HPDE6-E6E7 (cell line): Measurements from ENCODE around the gene NDUFA6.
"Not testable (repeated sequence)": the region's sequence is repeated elsewhere in the genome, so short reads cannot be mapped to it uniquely, and the experiment has no call there.

Source experiments
- DNase-seq: peaks from one replicate; pipeline ENCODE4 v3.0.0; 2011; ENCODE audit warnings: missing footprints; ENCODE audit errors: extremely low spot score

NDUFA6 gene

DNA sequence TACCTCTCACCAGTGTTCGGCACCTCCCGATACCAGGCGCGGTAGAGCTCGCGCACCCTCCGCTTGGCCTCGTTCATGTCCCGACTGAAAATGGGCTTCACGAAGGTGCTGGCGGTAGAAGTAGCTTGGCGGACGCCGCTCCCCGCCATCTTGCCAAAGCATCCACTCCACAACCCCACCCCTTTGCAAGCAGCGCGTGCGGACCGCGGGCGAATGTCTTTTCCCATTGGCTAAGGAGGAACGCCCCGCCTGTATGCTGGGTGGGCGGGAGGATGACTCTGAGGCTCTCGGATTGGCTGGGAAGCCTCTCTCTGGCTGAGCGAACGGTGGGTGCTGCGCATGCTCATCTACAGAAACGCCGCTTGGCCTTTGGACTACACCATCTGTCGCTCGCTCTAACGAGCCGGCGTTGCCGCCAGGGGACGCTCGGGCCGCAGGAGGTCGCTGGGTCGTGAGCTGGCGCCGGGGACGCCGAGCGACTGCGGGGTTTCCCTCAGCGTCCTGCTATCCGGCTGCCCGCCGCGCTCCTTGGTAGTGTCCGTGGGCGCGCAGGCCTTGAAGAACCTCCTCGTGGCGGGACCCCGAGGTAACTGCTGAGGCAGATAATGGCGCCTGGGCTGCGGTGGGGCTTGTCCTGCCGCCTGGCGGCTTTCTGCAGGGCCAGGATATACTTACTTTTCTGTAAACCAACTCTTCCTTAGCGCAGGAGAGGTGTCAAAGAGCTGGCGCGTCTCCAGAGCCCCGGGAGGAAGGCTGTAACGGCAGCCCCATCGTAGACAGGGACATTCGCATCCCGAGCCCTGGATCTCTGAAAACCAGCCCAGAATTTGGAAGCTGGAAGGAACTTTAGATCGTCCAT, at the start of gene NDUFA6:
TSS of gene NDUFA6 (minus strand) at position 177 of the 859 bp plus-strand sequence. CDS start at position 149, 28 bp downstream.
- peak; percentile 98 for DNase-seq

DNA sequence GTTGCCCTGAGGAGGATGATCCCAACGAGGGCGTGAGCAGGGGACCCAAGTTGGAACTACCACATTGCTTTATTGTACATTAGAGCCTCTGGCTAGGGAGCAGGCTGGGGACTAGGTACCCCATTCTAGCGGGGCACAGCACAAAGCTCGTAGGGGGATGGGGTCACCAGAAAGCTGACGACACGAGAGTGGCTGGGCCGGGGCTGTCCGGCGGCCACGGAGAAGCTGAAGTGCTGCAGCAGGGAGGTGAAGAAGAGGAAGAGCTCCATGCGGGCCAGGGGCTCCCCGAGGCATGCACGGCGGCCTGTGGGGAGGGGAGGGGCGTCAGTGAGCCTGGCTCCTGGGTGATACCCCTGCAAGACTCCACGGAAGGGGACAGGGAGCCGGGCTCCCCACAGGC, 49.6 kb upstream of the NDUFA6 start:
- DNase-seq: not testable (repeated sequence)

DNA sequence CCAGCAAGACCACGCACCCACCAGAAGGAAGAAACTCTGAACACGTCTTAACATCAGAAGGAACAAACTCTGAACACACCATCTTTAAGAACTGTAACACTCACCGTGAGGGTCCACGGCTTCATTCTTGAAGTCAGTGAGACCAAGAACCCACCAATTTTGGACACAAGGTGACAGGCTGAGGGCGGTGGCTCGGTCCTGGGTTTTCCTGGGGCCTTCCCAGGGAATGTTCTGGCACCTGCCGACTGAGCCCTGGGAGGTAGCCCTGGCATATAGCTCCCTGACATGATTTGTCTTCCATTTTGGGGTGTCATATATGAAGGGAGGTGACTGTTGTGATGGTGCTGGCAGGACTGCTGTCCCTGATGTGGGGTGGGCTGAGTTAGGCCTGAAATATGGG, 48.9 kb upstream of the NDUFA6 start:
- not testable (repeated sequence) for DNase-seq

DNA sequence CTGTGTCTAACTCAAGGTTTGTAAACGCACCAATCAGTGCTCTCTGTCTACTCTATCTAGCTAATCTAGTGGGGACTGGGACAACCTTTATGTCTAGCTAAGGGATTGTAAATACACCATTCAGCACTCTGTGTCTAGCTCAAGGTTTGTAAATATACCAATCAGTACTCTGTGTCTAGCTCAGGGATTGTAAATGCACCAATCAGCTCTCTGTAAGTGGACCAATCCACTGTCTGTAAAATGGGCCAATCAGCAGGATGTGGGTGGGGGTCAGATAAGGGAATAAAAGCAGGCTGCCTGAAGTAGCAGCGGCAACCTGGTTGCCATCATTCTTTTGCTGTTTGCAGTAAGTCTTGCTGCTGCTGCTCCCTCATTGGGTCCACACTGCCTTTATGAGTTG, 48.4 kb upstream of the NDUFA6 start:
- no peak for DNase-seq

DNA sequence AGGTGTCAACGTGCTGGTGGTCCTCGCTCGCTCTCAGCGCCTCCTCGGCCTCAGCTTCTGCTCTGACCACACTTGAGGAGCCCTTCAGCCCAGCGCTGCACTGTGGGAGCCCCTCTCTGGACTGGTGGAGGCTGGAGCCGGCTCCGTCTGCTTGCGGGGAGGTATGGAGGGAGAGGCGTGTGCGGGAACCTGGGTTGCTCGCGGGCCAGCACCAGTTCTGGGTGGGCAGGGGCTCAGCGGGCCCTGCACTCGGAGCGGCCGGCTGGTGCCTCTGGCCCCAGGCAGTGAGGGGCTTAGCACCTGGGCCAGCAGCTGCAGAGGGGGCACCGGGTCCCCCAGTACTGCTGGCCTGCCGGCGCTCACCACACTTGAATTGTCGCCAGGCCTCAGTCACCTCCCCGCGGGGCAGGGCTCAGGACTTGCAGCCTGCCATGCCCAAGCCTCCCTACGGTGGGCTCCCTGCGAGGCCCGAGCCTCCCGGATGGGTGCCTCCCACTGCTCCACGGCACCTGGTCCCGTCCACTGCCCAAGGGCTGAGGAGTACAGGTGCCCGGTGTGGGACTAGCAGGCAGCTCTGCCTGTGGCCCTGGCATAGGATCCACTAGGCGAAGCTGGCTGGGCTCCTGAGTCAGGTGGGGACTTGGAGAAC, 47.7 kb upstream of the NDUFA6 start:
- no peak for DNase-seq

DNA sequence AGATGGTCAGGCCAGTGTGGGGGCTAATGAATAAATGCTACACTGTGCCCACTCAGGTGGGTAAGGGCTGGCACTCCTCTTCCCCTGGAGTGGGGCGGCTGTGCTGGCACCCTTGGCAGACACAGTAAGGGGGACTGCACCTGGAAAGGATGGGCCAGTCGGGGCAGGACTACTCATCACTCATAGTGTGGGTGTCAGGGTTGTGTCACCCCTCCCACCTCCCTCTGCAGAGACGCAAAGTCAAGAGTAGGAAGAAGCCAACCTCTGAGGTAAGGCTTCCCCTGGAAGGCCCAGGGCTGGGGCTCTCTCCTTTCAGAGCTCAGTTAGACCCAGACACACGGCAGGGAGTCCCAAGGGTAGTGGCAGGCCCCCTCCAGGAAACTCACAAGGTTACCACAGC, 45.1 kb upstream of the NDUFA6 start:
- DNase-seq: not testable (repeated sequence)

DNA sequence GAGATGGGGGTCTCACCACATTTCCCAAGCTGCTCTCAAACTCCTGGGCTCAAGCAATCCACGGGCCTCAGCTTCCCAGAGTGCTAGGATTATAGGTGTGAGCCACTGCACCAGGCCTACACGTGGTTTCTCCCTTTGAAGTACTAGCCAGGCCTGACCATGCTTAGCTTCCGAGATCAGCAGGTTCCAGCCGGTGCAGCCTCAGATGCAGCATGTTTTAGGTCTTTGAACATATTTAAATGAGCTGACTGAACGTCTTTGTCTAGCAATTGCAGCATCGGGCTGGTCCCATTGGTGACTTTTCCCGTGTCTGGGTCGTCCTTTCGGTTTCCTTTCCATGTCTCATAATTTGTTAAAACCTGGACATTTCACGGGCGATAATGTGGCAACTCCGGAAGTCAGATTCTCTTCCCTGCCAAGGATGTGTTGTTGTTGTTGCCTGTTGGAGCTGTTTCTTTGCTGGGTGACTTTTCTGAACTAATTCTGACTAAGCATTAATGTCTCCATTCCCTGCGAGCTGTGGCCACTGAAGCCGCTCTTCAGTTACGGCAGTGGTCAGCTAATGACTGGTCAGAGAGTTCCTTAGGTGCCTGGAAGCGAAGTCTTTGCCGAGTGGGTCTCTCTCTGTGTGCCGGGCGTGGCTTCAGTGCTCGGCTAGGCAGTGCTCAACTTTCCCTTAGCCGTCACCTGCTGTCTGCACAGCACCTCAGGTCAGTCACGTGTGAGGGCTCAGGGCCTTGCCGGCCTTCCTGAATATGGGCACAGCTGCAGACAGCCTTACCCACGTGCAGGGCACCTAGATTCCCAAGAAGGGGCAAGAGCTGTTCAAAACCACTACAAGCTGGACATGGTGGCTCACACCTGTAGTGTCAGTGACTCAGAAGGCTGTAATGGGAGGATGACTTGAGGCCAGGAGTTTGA, 43.8 kb upstream of the NDUFA6 start:
- no peak for DNase-seq

DNA sequence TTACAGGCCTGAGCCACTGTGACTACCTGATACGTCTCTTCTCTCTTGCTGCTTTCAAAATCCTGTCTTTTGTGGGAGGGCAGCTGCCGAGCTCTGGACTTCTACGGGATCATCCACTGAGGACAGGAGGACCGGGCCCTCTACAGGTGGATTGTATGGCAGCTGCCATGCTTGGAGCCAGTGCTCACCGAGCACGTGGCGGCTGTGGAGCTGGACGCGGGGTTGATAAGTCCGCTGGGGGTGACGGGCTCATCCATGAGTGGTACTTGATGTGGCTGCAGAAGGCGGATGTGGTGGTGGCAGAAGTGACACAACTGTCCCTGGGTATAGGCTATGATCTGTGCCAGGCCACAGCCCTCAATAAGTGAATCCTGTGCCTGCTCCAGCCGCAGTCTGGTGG, 41.9 kb upstream of the NDUFA6 start:
- DNase-seq: no peak

DNA sequence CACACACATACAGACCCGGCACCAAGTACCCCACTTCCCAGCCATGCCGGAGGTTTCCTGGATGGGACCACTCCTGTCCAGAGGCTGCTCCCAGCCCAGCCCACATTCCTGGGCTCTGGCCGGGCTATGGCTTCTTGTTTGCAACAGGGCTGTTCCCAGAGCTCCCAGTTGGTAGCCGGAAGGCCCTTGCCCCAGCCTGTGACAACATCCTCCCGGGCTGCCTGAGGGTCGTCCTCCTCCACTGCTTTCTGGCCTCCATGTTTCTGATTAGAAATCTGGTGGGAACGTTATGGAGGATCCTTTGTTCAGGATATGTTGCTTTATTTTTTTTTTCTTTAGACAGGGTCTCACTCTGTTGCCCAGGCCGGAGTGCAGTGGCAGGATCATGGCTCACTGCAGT, 41.0 kb upstream of the NDUFA6 start:
- DNase-seq: no peak

DNA sequence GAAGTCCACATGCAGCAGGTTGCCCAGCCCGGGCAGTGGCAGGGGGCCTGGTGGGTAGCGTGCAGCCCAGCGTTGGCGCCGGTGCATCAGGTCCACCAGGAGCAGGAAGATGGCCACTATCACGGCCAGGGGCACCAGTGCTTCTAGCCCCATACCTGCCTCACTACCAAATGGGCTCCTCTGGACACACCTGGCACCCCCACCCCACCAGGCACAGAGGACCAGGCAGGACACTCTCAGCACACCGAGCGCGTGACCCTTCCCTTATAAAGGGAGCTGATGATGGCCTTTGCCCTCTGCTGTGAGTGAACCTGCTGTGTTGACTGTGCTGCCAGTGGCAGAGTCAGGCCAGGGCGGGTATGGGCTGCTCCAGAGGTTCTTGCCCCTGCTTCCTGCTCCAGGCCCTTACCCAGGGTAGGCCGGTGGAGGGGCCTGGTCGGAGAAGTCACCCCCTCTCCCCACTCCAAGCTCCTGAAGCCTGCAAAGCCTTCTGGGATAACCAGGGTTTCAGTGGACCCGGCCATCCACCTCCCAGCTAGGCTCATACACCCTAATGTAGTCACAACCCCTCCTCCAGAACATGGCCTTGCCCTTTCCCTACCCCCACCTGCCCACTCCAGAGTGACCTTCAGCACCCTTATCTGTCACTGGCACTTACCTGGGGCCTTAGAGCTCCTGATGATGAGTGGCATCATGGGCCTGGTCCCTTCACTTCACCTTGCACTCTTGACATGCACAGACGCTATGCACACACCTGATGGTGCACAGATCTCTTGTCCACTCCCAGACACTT, 40.3 kb upstream of the NDUFA6 start, which contains the start of gene CYP2D6:
TSS of gene CYP2D6 (minus strand) at position 172 of the 793 bp plus-strand sequence. CDS start at position 153, 19 bp downstream.
- DNase-seq: not testable (repeated sequence)

DNA sequence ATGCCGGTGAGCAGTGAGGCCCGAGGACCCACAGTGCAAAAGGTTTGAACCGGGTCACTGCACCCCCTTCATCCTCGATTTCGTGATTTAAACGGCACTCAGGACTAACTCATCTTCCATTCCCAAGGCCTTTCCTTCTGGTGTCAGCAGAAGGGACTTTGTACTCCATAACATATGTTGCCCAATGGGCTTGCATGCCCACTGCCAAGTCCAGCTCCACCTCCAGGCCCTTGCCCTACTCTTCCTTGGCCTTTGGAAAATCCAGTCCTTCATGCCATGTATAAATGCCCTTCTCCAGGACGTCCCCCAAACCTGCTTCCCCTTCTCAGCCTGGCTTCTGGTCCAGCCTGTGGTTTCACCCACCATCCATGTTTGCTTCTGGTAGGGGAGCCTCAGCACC, 39.6 kb upstream of the NDUFA6 start:
- DNase-seq: not testable (repeated sequence)

DNA sequence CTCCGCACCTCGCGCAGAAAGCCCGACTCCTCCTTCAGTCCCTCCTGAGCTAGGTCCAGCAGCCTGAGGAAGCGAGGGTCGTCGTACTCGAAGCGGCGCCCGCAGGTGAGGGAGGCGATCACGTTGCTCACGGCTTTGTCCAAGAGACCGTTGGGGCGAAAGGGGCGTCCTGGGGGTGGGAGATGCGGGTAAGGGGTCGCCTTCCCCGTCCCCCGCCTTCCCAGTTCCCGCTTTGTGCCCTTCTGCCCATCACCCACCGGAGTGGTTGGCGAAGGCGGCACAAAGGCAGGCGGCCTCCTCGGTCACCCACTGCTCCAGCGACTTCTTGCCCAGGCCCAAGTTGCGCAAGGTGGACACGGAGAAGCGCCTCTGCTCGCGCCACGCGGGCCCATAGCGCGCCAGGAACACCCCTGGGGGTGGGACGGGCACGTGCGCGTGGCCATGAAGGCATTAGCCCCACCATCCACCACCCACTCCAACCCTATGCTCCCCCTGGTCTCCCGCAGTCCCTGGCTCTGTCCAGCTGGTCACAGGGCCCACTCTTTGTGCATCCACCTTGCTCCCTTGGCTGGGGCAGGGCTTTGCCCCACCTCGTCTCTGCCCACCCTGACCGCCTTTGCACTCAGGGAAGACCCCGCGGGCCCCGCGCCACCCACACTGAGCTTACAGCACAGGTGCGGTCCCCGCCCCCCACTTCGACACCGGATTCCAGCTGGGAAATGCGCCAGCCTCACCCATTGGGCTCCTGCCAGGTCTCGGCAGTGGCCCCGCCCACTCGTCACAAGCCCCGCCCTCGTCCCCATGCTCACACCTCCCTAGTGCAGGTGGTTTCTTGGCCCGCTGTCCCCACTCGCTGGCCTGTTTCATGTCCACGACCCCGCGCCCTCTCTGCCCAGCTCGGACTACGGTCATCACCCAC, 38.5 kb upstream of the NDUFA6 start:
- peak; percentile 25 for DNase-seq

DNA sequence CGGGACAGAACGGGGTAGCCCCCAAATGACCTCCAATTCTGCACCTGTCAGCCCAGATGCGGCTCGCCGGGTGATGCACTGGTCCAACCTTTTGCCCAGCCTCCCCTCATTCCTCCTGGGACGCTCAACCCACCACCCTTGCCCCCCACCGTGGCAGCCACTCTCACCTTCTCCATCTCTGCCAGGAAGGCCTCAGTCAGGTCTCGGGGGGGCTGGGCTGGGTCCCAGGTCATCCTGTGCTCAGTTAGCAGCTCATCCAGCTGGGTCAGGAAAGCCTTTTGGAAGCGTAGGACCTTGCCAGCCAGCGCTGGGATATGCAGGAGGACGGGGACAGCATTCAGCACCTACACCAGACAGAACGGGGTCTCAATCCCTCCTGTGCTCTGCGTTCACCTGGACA, 37.4 kb upstream of the NDUFA6 start:
- DNase-seq: not testable (repeated sequence)

DNA sequence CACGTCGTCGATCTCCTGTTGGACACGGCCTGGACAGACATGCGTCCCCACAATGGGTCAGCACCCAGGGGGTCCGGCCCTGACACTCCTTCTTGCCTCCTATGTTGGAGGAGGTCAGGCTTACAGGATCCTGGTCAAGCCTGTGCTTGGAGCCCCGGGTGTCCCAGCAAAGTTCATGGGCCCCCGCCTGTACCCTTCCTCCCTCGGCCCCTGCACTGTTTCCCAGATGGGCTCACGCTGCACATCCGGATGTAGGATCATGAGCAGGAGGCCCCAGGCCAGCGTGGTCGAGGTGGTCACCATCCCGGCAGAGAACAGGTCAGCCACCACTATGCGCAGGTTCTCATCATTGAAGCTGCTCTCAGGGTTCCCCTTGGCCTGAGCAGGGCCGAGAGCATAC, 37.0 kb upstream of the NDUFA6 start:
- DNase-seq: no peak

DNA sequence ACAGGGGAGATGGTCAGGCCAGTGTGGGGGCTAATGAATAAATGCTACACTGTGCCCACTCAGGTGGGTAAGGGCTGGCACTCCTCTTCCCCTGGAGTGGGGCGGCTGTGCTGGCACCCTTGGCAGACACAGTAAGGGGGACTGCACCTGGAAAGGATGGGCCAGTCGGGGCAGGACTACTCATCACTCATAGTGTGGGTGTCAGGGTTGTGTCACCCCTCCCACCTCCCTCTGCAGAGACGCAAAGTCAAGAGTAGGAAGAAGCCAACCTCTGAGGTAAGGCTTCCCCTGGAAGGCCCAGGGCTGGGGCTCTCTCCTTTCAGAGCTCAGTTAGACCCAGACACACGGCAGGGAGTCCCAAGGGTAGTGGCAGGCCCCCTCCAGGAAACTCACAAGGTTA, 33.0 kb upstream of the NDUFA6 start:
- not testable (repeated sequence) for DNase-seq

DNA sequence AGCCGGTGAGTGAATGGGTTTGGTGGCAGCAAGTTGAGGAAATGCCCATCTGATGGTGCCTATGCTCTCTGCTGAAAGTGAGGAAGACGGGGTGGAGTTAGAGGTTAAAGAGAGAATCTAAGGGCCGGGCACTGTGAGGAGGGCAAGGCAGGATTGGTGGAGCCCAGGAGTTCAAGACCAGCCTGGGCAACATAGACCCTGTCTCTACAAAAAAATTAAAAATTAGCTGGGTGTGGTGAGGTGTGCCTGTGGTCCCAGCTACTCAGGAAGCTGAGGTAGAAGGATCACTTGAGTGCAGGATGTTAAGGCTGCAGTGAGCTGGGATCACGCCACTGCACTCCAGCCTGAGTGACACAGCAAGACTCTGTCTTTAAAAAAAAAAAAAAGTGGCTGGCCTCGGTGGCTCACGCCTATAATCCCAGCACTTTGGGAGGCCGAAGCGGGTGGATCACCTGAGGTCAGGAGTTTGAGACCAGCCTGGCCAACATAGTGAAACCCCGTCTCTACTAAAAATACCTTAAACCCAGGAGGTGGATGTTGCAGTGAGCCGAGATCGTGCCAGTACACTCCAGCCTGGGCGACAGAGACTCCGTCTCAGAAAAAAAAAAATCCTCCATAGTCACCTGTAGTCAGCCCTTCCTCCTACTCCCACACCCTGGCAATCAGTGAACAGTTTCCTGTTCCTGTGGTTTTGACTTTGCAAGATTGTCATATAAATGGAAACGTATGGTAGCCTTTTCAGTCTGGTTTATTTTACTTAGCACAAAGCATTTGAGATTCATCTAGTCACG, 29.9 kb upstream of the NDUFA6 start:
- DNase-seq: not testable (repeated sequence)

DNA sequence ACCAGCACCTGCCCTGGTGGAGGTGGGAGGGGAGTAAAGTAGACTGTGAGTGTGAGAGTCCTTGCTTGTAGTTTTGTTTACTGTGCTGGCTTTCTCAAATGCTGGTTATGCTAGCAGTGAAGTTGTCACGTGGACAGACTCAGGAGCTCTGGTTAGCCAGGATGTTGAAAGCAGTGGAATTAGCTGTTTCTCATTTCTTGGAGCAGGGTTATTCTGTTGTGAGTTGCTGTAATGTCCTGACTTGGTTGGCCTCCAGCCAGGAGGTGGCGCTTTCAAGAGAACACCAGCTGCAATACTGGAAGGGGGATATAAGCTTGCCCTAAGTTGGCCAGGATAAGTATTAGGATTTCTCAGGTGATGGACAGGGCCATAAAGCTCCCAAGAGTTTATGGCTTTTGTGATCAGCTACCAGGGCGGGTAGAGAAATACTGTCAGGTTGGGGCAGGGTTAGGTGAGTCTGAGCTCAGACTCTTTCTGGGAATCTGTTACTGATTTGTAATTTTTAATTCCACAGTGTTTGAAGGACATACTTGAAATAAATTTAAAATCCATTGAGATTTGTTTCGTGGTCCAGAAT, 26.4 kb upstream of the NDUFA6 start:
- no peak for DNase-seq

DNA sequence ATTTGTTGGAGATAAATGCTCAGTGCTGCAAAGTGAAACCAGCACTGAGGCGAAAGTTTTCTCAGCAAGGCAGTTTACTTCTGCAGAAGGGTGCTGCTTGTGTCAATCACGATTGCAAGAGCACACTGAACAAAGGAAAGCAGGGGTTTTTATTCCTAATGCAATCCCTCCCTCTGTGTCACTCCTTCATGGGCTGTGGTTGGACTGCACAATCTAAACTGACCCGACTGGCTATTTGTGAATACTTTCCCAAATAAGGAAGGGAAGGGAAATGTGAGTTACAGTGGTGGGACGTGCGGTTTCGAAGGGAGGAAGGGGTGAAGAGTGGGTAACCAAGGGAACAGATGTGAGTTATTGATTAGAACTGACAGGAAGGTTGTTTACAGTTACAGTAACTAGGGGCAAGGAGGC, 24.9 kb upstream of the NDUFA6 start:
- DNase-seq: not testable (repeated sequence)

DNA sequence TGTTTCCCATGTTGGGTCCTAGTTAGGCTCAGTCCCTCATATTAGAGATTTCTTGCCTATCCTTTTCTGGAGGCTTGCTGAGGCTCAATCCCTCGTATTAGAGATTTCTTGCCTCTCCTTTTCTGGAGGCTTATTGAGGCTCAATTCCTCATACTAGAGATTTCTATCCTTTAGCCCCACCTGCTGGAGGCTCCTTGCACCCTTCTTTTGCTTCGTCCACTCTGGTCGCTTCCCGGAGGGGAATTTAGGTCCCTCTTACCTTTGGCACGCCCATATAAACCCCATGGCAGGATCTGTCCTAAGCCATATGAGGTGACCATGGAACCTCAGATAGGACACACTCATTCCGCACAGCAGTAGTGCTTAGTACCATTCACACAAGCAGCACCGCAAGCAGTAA, 24.1 kb upstream of the NDUFA6 start:
- DNase-seq: no peak
